ENCODE results near the gene CAPG. TPM values are rescaled to one million over a fixed set of nuclear protein-coding genes. Genes with fewer than 3 reads are reported as not detected.

CAPG gene
- total and polyA plus RNA-seq, 9 of the 15 experiments (the other 6 are each of a cell fraction or from before 2014, with no cell fraction given) = 10.6 to 90.4 (median 56.0) TPM

DNA sequence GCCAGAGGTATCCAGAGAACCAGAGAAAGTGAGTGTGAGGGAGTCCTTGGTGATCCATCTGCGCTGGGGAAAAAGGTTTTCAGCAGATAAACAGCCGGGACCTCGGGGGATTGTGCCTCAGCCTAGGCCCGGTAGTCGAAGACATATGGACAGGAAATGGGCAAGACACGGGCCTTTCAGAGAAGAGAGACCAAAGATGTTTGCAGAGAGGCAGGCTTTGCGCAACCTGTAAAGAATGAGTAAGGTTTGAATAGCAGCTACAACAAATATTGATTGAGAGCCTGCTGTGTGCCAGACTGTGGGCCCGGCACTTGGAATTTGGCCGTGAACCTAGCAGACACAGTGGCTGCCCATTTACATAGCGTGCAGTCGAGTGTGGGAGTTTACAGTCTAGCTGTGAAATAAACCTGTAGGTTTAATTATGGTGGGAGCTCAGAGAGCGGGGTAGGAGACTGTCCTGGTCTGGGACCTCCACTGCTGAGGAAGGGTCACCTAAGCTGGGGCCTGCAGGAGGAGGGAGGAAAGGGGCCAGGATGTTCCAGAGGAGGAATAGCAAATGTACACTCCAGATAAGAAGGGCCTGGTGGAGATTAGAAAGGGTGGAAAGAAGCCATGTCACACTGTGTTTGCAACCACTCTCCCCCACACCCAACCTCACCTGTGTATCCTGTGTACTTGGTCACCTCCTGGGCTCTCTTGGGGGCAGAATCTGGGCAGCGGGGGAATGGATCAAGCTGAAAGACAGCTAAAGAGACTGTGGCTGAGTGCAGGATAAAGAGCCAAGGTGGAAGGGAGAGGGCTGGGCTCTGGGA lies 11.3 kb upstream of the CAPG start (continued):
- TF ChIP-seq, protein P1, sequence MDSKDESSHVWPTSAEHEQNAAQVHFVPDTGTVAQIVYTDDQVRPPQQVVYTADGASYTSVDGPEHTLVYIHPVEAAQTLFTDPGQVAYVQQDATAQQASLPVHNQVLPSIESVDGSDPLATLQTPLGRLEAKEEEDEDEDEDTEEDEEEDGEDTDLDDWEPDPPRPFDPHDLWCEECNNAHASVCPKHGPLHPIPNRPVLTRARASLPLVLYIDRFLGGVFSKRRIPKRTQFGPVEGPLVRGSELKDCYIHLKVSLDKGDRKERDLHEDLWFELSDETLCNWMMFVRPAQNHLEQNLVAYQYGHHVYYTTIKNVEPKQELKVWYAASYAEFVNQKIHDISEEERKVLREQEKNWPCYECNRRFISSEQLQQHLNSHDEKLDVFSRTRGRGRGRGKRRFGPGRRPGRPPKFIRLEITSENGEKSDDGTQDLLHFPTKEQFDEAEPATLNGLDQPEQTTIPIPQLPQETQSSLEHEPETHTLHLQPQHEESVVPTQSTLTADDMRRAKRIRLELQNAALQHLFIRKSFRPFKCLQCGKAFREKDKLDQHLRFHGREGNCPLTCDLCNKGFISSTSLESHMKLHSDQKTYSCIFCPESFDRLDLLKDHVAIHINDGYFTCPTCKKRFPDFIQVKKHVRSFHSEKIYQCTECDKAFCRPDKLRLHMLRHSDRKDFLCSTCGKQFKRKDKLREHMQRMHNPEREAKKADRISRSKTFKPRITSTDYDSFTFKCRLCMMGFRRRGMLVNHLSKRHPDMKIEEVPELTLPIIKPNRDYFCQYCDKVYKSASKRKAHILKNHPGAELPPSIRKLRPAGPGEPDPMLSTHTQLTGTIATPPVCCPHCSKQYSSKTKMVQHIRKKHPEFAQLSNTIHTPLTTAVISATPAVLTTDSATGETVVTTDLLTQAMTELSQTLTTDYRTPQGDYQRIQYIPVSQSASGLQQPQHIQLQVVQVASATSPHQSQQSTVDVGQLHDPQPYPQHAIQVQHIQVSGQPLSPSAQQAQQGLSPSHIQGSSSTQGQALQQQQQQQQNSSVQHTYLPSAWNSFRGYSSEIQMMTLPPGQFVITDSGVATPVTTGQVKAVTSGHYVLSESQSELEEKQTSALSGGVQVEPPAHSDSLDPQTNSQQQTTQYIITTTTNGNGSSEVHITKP (IDR thresholded peaks at IDR 0.05; ENCODE audit: partially characterized antibody) = peak; percentile 52
- no peak for TF ChIP-seq ESRRB (CRISPR knock-in tag; IDR thresholded peaks at IDR 0.05; ENCODE audit: borderline replicate concordance)
- TF ChIP-seq FOXM1 (IDR thresholded peaks at IDR 0.05; ENCODE audit: low read depth) = 0 out of 2 replicates have a peak, but pooled peaks have one; percentile 27
- TF ChIP-seq FOXM1 (CRISPR knock-in tag; IDR thresholded peaks at IDR 0.05; ENCODE audit: low read depth) = no peak
- TF ChIP-seq EP300 (IDR thresholded peaks at IDR 0.05; ENCODE audit: low read length) = peak; percentile 86; the same call in 1 of the 2 replicates
- TF ChIP-seq, protein P2, sequence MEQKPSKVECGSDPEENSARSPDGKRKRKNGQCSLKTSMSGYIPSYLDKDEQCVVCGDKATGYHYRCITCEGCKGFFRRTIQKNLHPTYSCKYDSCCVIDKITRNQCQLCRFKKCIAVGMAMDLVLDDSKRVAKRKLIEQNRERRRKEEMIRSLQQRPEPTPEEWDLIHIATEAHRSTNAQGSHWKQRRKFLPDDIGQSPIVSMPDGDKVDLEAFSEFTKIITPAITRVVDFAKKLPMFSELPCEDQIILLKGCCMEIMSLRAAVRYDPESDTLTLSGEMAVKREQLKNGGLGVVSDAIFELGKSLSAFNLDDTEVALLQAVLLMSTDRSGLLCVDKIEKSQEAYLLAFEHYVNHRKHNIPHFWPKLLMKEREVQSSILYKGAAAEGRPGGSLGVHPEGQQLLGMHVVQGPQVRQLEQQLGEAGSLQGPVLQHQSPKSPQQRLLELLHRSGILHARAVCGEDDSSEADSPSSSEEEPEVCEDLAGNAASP (IDR thresholded peaks at IDR 0.05) = no peak
- TF ChIP-seq ZNF197 (CRISPR knock-in tag; IDR thresholded peaks at IDR 0.05; ENCODE audit: low read depth) = no peak
- 0 out of 4 replicates have a peak, but pooled peaks of 1 of the 2 experiments have one; percentile 25 for TF ChIP-seq TBL1XR1 (IDR thresholded peaks at IDR 0.05; ENCODE audit: low read length in 2 of 2)
- 0 out of 2 replicates have a peak, but pooled peaks have one; percentile 37 for TF ChIP-seq ELF4 (CRISPR knock-in tag; IDR thresholded peaks at IDR 0.05)
- TF ChIP-seq ZNF121 (CRISPR knock-in tag; conservative IDR thresholded peaks at IDR 0.05) = no peak
- no peak for TF ChIP-seq SIX5 (IDR thresholded peaks at IDR 0.05; ENCODE audit: borderline replicate concordance in 1 of 2, insufficient read depth in 1 of 2, low read depth in 1 of 2, low read length in 2 of 2)
- no peak for TF ChIP-seq CREB1 (IDR thresholded peaks at IDR 0.05)
- TF ChIP-seq CREB1 (CRISPR knock-in tag; IDR thresholded peaks at IDR 0.05) = 0 out of 2 replicates have a peak, but pooled peaks have one; percentile 8
- no peak for TF ChIP-seq SMC3 (conservative IDR thresholded peaks at IDR 0.05; ENCODE audit: insufficient read depth, low read depth, low read length)
- peak; percentile 20; the same call in 1 of the 2 replicates for TF ChIP-seq NCOA1 (IDR thresholded peaks at IDR 0.05; ENCODE audit: low read depth)
- TF ChIP-seq, protein P3, sequence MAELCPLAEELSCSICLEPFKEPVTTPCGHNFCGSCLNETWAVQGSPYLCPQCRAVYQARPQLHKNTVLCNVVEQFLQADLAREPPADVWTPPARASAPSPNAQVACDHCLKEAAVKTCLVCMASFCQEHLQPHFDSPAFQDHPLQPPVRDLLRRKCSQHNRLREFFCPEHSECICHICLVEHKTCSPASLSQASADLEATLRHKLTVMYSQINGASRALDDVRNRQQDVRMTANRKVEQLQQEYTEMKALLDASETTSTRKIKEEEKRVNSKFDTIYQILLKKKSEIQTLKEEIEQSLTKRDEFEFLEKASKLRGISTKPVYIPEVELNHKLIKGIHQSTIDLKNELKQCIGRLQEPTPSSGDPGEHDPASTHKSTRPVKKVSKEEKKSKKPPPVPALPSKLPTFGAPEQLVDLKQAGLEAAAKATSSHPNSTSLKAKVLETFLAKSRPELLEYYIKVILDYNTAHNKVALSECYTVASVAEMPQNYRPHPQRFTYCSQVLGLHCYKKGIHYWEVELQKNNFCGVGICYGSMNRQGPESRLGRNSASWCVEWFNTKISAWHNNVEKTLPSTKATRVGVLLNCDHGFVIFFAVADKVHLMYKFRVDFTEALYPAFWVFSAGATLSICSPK (IDR thresholded peaks at IDR 0.05; ENCODE audit: borderline replicate concordance) = no peak
- TF ChIP-seq EHMT2 (IDR thresholded peaks at IDR 0.05) = 0 out of 2 replicates have a peak, but pooled peaks have one; percentile 13
- peak; percentile 37 for TF ChIP-seq BRD9 (IDR thresholded peaks at IDR 0.05; ENCODE audit: low read depth, partially characterized antibody)
- TF ChIP-seq NFRKB (IDR thresholded peaks at IDR 0.05; ENCODE audit: low read depth) = peak; percentile 16; the same call in 1 of the 2 replicates
- TF ChIP-seq TRIM24 (IDR thresholded peaks at IDR 0.05) = peak; percentile 25 to 72; a peak in 3 of 4 replicates
